Measurements from ENCODE around the gene SGSM1.
"Not testable (repeated sequence)": the region's sequence is repeated elsewhere in the genome, so short reads cannot be mapped to it uniquely, and the experiment has no call there.

The SGSM1 gene

DNA sequence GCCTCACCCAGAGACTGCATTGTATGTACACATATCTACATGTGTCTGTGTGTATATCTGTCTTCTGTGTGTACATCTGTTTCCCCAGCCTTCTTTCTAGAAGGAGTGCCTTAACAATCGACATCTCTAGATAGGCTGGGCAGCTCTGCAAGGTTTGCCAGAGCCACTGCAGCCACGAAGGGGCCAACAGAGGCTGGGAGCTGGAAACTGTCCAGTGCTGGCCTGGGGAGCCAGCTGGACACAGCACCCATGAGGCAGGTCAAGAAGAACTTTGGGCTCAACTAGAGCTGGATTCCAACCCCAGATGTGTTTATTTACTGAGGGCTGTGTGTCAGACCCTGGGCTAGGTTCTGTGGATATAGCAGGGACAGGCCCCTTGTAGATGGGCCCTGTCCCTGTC is 3.3 kb downstream of the SGSM1 start:
- DNase-seq = no peak

DNA sequence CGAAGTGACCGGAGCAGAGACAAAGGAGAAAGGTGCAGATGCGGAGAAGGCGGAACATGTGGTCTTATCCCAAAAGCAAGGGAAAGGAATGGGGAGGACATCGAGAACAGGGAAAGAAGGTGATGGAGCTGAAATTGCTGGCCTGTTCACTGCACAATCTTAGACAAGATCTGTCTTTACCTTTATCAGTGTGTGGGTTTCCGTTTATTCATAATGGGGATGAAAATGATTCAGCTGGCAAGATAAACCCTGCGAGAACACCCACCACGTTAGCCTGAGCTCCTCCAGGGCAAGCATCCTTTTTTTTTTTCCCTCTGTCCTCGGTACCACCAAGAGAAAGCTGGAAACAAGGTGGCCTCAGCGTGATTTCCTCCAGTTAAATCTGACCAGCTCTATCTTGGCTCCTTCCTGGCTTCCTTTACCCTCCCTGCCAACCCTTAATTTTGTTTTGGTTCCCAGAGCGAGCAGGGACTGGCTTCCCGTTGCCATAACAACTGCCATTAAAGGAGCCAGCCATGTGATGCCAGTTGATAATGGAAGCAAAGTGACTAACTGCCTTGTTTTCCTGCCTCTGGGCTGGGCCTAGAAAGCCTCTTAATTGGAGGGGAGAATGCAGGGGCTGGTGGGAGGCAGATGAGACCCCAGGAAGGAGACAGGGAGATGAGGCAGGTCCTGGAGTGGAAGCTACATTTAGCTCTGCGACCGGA is 4.2 kb downstream of the SGSM1 start:
- DNase-seq = no peak

DNA sequence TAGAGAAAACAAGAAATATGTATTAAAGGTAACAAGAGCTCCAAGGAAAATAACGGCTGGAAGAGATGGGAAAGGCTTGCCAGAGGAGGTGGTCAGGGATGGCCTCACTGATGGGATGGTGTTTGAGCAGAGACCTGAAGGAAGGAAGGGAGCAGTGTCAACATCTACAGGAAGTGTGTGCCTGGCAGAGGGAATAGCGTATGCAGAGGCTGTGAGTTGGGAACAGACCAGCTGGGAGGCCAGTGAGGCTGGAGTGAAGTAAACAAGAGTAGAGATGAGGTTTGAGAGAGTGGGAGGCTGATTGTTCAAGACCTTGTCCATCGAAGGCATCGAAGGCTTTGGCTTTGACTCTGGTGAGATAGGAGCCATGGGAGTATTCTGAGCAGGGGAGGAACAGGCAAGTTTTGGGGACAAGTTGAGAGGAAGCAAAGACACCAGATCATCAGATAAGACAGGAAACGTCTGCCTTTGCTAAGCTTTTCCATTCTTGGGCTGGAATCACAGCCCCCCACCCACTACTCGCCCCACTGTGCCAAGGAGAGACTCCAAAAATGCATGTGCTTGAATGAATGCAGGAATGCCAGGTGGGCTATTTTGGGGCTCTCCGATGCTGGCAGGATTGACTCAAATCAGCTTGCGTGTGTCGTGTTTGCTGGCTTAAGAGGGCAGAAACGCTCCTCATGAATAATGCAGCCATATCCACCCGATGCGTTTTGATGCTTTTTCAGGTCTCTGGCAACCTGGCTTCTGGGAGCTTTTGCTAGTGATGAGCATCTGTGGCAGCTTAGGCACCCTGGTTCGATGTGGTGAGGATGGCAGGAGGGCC is 7.2 kb downstream of the SGSM1 start:
- no peak for DNase-seq

DNA sequence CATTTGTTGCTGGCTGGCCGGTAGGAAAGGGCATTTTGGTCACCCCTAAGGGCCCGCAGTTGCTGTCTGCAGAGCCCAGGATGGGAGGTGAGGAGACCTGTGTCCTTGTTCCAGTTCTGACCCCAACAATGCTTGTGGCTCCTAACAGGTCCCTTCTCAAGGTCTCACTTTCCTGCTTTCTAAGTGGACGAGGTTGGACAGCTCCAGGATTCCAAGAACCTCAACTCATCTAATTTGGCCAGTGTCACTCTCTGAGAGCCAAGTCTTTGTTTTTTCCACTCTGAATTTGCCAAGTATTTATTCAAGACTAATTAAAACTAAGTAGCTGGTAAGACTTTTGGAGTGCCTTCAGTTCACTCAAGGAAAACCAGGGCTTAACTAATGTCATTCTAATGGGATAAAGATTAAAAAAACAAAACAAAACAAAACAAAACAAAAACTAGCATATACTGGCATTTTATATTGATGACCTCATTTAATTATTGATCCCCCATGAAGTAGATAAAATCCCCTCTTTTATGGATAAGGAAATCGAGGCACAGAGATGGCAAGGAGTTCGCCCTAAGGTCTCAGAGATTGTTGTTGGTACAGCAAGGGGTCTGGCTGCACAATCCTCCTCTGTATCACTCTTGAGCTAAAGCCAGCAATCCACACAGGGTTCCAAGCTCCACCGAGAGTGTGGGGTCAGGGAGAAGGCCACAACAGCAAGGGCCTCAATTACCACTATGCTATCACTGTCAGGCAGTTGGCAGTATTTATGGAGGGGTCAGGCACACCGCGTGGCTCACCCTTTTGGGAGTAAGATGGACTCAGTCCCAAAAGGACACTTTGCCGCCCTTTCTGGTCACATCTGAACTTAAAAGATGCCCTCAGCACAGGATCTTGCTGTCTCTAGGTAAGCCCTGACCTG is 8.1 kb downstream of the SGSM1 start:
- no peak for DNase-seq

DNA sequence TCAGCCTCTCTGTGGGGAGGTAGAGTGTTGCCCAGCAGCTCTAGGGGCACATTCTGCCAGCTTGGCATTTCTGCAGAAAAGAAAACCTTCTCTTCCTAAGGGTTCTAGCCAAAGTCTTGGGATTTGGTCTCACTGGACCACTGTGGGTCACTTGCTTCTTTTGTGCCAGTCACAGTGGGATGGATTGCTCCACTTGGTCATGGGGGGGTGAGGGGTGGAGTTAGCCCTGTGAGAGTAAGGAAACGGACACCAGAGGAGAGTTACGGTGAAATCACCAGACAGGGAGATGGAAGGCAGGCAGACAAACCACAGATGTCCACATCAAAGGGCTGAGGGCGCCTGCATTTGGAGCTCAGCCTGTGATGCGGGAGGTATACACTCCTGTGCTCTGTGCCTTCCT is 10.8 kb downstream of the SGSM1 start:
- no peak for DNase-seq

DNA sequence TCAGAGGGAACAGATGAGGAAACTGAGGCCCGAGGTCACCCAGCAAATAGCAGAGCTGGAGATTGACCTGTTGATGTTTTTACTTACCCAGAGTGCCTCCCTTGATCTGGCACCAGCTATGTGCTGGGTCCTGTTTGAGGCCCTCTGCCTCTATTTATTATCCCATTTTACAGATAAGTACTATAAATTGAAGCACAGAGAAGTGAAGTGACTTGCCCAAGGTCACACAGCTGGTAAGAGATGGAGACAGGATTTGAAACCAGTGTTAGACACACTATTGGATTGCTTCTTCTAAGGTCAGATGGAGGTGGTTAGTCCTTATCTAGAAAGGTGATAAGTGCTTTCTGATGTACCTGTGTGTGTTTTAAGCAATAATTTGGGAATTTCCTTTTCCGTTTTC is 13.5 kb downstream of the SGSM1 start:
- DNase-seq = no peak

DNA sequence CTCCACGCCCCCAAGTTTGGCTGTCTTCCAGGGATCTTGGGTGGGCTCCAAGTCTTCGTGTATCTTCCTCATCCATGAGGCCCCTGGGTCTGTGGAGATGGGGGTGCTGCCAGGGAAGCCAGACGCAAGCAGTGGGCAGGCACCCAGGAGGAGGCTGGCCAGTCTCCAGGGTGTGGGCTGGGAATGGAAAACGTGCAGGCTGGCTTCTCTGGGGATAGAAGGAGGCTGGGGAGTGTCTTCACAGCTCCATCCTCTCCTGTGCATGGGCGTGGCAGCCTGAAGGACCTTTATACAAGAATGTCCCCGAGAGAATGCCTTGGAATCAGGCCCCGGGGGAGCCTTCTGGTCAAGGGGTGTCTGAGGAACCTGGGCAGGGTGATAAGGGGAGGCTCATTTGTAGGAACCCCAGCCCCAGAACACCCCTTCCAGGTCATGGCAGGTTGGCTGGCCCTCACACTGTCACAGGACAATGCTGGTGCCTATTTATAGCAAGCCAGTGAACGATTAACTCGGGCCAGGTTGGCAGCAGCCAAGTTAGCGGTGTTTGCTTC is 14.0 kb downstream of the SGSM1 start:
- DNase-seq = no peak

DNA sequence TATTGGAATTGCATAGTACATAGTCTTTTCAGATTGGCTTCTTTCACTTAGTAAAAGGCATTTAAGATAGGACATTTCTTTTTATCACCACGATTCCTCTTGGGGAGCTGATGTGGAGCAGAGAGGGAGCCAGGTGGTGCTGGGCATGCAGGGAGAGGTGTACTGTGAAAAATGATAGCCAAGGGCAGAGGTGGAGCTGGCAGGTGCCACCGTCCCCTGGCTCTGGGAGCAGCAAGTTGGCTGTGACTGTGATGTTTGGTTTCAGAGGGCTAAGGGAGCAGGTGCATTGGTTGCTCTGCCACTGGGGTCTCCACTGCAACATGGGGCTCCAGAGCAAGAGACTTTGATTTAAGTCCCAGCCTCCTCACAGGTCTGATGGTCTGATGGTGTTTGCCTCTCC is 16.5 kb downstream of the SGSM1 start:
- DNase-seq = no peak

DNA sequence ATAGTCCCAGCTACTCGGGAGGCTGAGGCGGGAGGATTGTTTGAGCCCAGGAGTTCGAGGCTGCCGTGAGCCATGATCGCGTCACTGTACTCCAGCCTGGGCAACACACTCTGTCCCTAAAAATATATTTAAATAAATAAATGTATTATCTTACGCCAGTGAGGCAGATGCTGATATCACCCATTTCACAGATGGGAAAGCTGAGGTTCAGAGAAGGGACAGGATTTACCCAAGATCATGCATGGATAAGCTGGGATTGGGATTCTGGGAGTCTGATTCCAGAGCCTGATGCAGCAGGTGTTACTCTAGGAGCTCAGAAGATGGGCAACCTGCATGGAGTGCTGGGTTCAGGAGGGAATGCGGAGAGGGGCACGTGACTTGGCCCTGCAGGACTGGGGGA is 17.8 kb downstream of the SGSM1 start:
- no peak for DNase-seq

DNA sequence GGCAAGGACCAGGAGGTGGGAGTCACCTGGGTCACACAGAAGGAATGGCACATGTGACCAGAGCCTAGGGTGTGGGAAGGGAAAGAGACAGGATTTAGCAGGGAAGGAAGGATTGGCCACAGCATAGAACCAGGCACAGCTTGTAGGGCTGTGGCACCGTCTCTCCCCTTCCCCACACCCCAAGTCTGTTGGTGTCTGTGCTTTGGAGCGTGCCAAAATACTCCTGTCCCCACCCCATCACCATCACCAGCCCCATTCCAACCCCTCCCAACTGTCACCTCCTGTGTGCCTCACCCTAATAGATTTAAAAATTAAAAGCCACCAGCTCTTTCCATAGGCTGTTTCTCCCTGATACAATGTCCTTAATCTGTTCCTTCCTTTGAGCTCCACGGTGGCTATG is 18.2 kb downstream of the SGSM1 start:
- no peak for DNase-seq

DNA sequence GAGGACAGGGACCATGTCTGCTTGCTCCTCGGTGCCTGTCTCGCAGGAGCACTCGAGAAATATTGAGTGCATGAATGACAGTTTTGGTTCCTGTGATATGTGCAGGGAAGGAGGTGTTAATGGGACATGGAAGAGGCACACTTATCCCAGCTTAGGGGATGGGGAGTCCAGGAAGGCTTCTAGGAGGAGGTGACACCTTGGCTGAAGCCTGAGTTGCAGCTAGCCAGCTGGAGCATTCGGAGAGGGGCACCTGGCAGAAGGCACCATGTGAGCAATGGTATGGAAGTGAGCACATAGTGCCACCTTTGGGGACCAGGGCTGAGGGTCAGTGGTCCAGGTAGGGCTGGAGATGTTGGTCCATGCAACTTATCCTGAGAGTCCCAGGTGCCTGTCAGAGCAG is 18.9 kb downstream of the SGSM1 start:
- DNase-seq = no peak

DNA sequence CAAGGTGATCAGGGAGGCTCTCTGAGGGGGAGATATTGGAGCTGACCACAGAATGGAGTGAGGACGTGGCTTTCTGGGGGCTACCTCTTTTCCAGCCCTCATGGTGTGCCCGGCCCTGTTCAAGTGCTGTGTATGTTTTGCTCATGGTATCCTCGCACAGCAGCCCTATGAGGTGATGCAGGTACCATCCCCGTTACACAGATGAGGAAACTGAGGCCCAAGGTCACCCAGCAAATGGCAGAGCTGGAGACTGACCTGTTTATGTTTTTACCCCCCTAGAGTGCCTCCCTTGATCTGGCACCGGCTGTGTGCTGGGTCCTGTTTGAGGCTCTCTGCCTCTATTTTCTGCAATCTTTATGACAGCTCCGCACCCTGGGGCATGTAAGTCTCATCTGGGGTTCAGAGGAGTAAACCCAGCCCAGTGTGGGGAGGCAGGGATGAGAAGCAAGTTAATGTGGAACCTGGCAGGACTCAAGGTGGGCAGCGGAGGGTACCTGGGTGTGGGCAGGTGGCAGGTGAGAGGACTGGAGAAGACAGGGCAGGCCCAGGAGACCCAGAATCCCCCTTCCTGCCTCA is 20.8 kb downstream of the SGSM1 start:
- no peak for DNase-seq

DNA sequence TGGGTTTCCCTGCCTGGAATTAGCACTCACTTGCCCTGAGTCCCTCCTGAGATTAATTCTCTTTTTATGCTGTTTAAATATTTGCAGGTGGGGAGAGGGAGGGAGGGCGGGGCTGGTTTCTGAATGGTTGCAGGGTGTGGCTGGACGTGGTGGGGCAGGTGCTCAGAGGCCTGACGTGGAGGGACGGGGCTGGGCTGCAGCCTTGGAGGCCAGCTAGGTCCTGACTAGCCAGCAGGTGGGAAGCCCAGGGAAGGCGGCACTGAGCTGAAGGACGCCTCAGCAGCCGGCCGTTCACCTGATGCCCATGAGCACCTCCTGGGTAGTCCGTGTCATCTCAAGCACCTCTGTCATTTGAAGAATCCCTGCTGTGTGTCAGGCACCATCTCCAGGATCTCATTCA is 21.3 kb downstream of the SGSM1 start:
- DNase-seq = peak; percentile 75

DNA sequence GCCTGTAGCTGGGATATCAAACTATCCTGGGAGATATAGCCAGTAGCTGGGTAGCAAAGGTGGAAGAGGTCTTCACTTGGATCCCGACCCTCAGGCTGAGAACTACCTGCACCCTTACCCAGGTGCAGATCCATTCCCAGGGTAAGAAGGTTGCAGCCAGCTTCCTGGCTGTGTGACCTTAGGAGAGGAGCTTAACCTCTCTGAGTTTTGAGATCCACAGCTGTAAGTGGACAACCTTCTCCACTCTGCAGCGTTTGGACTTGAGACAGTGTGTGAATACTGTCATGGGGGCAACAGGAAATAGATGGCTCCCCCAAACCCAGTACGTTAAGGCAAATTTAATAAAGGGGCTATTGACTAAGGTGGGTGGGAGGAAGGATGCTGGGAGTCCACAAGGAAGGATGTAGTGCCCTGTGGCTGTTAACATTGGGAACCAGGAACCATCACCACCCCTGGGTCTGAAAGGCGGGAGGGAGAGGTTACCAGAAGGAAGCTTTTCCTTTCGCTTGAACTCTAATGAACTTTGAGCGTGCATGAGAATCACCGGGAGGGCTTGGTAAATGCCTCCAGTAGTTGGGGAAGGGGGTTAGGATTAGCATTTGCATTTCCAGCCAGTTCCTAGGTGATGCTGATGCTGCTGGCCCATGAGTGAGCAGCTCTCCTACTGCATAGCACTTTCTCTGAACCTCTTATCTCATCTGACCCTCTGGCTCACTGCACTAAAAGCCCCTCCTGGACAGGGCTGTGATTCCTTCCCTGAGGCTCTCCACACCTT is 24.4 kb downstream of the SGSM1 start:
- DNase-seq = no peak

DNA sequence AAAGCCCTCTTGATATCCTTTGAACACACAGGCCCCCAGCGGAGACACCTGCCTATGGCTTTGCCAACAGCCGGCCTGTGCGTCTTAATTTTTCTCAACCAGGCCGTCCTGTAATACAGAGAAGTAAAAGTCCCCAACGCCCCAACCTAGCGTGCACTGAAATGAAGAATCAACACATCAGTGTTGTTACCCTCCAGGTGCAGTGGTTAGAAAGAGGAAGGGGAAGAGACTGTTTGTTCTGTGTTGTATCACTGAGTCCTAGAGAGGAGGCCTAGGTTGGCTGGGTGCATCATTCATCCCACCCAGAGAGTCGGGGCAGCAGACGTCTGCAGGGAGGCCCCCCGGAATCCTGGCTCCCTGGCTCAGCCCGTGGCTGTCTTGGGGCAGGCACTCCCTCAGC is 25.7 kb downstream of the SGSM1 start:
- no peak for DNase-seq

DNA sequence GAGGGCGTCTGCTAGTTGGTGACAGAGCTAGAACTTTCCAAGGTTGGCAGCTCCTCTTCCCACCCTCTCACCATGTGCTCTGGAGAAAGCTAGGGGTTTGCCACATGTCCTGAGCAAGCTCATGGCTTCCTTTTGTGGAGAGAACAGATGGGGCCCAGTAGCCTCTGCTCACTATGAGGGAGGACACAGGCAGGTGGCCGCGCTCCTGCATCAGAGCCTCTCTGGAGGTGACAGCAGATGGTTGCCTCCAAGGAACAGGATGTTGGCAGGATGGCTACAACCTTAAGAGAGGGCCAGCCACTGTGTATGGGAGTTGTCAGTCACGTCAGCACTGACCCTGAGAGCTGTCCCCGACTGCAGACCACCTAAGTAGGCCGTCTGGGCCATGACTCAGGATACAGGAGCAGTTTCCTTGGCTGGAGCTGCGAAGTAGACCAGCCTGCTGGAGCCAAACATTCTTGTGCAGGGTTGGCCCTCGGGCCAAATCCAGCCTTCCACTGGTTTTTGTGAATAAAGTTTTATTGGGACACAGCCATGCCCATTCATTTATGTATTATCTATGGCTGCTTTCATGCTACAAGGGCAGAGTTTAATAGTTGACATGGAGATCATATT is 28.0 kb downstream of the SGSM1 start:
- no peak for DNase-seq

DNA sequence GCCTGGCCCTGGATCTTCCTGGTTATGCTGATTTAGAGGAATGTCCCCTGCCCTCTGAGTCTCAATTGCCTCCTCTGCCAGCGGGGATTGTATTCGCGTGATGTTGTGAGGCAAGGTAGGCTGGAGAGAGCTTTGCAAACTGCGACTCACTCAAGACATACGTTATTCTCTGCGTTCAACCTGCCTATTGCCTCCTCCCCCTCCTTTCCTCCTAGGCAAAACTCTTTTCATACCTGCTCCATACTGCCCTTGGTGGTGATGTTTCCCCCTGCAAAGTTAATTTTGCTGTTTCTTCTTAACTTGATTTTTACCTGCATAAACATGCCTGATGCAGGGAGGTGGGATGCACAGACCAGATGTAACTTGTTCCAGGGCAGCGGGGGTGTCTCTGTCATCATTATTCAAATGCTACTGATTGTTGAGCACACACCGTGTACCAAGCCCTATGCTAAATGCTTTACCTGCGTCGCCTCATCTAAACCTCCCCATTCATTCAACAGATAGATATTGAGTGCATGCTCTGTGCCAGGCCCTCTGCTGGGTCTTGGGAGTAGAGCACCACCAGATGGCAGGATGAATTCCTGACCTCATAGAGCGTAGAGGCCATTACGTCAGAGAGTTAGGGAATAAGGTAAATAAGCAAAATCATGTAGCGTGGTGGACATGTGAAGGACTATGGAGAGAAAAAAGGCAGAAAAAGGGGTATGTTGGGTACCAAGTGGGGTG is 29.0 kb downstream of the SGSM1 start:
- no peak for DNase-seq

DNA sequence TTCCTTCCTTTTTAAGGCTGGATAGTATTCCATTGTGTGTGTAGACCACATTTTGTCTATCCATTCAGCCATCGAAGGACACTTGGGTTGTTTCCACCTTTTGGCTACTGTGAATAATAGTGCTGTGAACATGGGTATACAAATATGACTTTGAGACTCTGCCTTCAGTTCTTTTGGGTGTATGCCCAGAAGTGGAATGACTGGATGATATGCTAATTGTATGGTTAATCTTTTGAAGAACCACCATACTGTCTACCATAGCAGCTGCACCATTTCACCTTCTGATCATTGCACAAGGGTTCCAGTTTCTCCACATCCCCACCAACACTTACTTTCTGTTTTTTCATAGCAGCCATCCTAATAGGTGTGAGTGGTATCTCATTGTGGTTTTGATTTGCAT is 30.3 kb downstream of the SGSM1 start:
- DNase-seq = no peak

DNA sequence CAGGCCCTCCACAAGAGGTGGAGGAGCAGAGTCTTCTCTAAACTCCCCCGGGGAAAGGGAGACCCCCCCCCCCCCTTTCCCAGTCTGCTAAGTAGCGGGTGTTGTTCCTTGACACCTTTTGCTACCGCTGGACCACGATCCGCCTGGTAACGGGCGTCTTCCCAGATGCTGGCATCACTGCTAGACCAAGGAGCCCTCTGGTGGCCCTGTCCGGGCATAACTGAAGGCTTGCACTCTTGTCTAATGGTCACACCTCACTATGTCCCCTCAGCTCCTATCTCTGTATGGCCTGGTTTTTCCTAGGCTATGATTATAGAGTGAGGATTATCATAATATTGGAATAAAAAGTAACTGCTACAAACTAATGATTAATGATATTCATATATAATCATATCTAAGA is 31.5 kb downstream of the SGSM1 start:
- DNase-seq = not testable (repeated sequence)

DNA sequence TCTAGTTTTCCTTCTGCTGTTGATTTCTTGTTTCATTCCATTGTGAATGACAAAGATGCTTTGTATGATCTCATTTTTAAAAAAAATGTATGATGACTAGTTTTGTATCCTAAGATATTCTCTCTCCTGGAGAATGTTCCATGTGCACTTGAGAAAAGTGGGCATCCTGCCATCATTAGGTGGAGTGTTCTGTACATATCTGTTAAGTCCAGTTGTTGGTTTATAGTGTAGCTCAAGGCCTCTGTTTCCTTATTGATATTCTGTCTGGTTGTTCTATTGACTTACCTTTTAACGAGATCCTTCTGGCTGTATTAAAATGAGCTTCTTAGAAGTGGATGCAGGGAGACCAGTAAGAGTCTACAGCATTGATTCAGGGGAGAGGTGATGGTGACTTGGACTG is 35.2 kb downstream of the SGSM1 start:
- no peak for DNase-seq

DNA sequence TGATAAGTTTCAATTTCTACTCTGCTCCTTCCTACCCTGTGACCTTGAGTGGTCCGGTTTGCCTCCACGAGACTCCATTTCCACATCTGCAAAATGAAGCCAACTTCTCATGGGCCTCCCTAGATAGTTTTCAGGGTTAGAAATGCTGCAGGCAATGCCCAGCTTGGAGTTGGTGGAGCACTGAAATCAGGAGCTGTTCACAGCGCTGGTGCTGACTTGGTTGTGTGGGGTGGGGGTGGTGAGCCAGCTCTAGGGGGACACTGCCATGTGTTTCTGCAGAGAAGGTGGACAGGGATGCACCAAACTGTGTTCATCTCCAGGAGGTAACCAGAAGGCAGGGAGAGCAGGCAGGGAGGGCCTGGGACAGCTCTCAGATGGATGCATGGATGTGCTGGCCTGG is 37.0 kb downstream of the SGSM1 start:
- no peak for DNase-seq

Data from NCI-H510A (cell line).